Activated CD8-positive, alpha-beta T cell treated with anti-CD3 and anti-CD28 coated beads for 36 hours (primary cell): ENCODE measurements around the gene ASB16. TPM values are rescaled to one million over a fixed set of nuclear protein-coding genes. Genes with fewer than 3 reads are reported as not detected.

Source experiments
- ATAC-seq: fragments of 200-7000 bp; cut with Tn5 transposase; one replicate; pipeline ENCODE4 v1.10.0; 2021; ENCODE audit warnings: mild to moderate bottlenecking, moderate library complexity
- CTCF ChIA-PET: fragments of 350-600 bp; sonication (Branson Sonifier 250); formaldehyde crosslinking; loops from one replicate; lab custom pipeline; 2021; ENCODE audit warnings: antibody characterized with exemption; lab: Charles Lee
- POLR2A ChIA-PET: fragments of 350-600 bp; sonication (Branson Sonifier 250); formaldehyde crosslinking; loops from one replicate; lab custom pipeline; 2021; ENCODE audit warnings: antibody characterized with exemption; lab: Charles Lee
- DNase-seq: peaks from one replicate; pipeline ENCODE4 v3.0.0-alpha.2; 2020
- H3K27ac Mint-ChIP-seq: one replicate; pipeline ENCODE4 v1.8.0; 2021; ENCODE audit warnings: mild to moderate bottlenecking, mixed read lengths
- H3K27me3 Mint-ChIP-seq: one replicate; pipeline ENCODE4 v1.8.0; 2021; ENCODE audit warnings: mixed read lengths
- H3K36me3 Mint-ChIP-seq: one replicate; pipeline ENCODE4 v1.8.0; 2021; ENCODE audit warnings: low read depth, mixed read lengths
- H3K4me1 Mint-ChIP-seq: one replicate; pipeline ENCODE4 v1.8.0; 2021; ENCODE audit warnings: low read depth, mixed read lengths
- H3K4me3 Mint-ChIP-seq: one replicate; pipeline ENCODE4 v1.8.0; 2021; ENCODE audit warnings: mild to moderate bottlenecking, moderate library complexity, mixed read lengths
- H3K9me3 Mint-ChIP-seq: one replicate; pipeline ENCODE4 v1.8.0; 2021; ENCODE audit warnings: mixed read lengths
- intact Hi-C: fragments of 100-400 bp; cut with micrococcal nuclease; formaldehyde crosslinking; loops from one replicate; pipeline ENCODE4 v1.10.0; 2022
- total RNA-seq, 2 experiments: library from RNA; stranded (reverse); gene quantifications; one replicate each; pipeline ENCODE4 v1.2.3, GENCODE V29; 2021
- TF ChIP-seq, protein P1 (sequence below): fragments of 200-600 bp; IDR thresholded peaks from one replicate; pipeline ENCODE4 v1.8.0; 2022; ENCODE audit warnings: antibody characterized with exemption, mild to moderate bottlenecking

The ASB16 gene
- total RNA-seq, 2 experiments from 2014 or later, result 0.18 to 0.27 TPM

DNA sequence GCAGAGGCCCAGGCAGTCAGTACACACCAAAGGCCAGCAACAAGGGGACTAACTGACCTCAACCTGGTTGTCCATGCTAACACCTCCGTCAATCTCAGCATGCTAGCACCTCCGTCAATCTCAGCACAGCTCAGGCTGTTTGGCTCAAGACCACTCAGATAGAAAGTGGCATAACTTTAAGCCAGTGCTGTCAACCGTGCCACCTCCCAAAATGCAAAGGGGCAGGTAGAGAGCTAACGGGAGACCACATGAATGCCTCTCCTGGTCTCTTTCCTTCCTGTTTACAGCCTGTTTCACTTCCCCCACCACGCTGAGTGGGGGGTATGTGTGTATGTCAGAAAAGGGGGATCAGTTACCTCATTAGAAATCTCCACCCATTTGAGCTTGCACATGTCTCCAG is 45.7 kb downstream of the ASB16 start:
- H3K4me3 Mint-ChIP-seq, result peak overlapping the region; percentile 96
- peaks cover 53% of the 10 kb centered on the region for H3K4me1 Mint-ChIP-seq
- H3K27me3 Mint-ChIP-seq, result no peaks in the 10 kb centered on the region
- peaks cover 60% of the 10 kb centered on the region for H3K36me3 Mint-ChIP-seq
- DNase-seq (peak; percentile 73), ATAC-seq (peak; percentile 13)
- TF ChIP-seq, protein P1, sequence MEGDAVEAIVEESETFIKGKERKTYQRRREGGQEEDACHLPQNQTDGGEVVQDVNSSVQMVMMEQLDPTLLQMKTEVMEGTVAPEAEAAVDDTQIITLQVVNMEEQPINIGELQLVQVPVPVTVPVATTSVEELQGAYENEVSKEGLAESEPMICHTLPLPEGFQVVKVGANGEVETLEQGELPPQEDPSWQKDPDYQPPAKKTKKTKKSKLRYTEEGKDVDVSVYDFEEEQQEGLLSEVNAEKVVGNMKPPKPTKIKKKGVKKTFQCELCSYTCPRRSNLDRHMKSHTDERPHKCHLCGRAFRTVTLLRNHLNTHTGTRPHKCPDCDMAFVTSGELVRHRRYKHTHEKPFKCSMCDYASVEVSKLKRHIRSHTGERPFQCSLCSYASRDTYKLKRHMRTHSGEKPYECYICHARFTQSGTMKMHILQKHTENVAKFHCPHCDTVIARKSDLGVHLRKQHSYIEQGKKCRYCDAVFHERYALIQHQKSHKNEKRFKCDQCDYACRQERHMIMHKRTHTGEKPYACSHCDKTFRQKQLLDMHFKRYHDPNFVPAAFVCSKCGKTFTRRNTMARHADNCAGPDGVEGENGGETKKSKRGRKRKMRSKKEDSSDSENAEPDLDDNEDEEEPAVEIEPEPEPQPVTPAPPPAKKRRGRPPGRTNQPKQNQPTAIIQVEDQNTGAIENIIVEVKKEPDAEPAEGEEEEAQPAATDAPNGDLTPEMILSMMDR, result no peak
- CTCF ChIA-PET, result interaction anchor here (0.8 to 4.6 kb wide), 7 partner anchors 14 to 134 kb away, joined by 3 to 51 read pairs (median 6); partner anchors contain the start of genes ATXN7L3 and GRN
- POLR2A ChIA-PET, result interaction anchor here (0.6 to 8.1 kb wide), 11 partner anchors 9 to 206 kb away, joined by 3 to 58 read pairs (median 6); partner anchors contain the start of genes ATXN7L3, SLC25A39 and TMUB2
- peak overlapping the region; percentile 98 for H3K27ac Mint-ChIP-seq
- intact Hi-C loops, result loop anchor here (5.0 kb wide), 1 partner anchor 111 kb away; no protein-coding TSS in a partner anchor
- no peaks in the 10 kb centered on the region for H3K9me3 Mint-ChIP-seq

DNA sequence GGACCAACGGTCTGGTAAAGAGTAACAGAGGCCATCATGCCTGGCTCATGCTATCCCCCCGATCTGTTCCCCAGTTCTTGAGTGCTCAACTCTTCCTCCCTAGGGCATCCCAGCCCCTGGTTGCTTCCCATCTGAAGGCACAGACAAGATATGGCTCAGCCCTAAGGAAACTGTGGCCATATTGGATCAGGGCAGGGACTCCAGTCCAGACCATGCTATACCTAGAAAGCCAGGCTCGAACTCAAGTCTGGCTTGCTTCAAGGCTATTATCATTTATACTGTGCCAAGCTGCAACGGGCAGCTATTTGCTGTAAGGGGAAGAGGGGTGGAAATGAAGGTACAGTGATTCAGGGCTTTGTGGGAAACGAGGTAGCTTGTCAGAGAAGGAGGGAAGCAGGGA is 46.2 kb downstream of the ASB16 start:
- ATAC-seq, result no peak
- intact Hi-C loops, result loop anchor here (5.0 kb wide), 1 partner anchor 111 kb away; no protein-coding TSS in a partner anchor
- TF ChIP-seq, protein P1, result no peak
- H3K27me3 Mint-ChIP-seq, result no peaks in the 10 kb centered on the region
- peak overlapping the region; percentile 98 for H3K27ac Mint-ChIP-seq
- POLR2A ChIA-PET, result interaction anchor here (0.6 to 8.1 kb wide), 11 partner anchors 10 to 1014 kb away, joined by 3 to 58 read pairs (median 6); partner anchors contain the start of genes ATXN7L3, SLC25A39 and TMUB2
- H3K9me3 Mint-ChIP-seq, result no peaks in the 10 kb centered on the region
- peak overlapping the region; percentile 96 for H3K4me3 Mint-ChIP-seq
- no peak for DNase-seq
- H3K36me3 Mint-ChIP-seq, result peaks cover 58% of the 10 kb centered on the region
- CTCF ChIA-PET, result interaction anchor here (1.1 to 4.6 kb wide), 7 partner anchors 15 to 146 kb away, joined by 3 to 51 read pairs (median 6); partner anchors contain the start of genes ATXN7L3 and GRN
- peaks cover 48% of the 10 kb centered on the region for H3K4me1 Mint-ChIP-seq

DNA sequence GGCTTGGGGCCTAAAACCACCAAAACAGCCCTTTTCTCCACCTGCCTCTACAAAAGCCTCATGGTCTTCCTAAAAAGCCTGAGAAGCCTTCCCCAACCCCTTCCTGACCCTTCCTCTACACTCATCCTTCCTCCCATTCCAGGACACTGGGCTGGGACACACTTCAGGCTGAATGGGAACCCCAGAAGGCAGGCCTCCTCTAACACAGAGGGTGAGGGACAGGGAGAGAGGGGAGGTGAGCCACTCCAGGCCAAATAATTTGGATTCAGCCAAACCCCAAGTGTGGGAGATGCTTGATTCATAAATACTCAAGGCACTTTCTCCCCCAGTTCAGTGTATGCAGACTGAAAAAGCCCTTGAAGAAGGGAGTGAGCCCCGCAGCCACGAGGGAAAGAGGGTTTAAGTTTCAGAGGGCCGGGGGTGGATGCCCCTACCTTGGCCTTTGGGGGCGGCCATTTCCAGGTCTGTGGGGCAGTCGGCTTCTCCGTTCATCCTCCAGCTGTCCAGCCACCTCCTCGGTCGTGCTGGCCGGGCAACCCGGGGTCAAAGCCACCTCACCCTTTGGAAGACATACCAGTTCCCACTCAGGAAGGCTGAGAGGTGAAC is 47.3 kb downstream of the ASB16 start:
- TF ChIP-seq, protein P1, result no peak
- Mint-ChIP-seq H3K4me1 (peaks cover 44% of the 10 kb centered on the region), H3K4me3 (peak overlapping the region; percentile 96), H3K9me3 (no peaks in the 10 kb centered on the region), H3K27me3 (no peaks in the 10 kb centered on the region), H3K36me3 (peaks cover 57% of the 10 kb centered on the region), H3K27ac (peak overlapping the region; percentile 98)
- POLR2A ChIA-PET, result interaction anchor here (1.2 to 8.1 kb wide), 7 partner anchors 7 to 107 kb away, joined by 3 to 58 read pairs (median 19); partner anchors contain the start of genes ATXN7L3, SLC25A39 and TMUB2
- DNase-seq, result peak; percentile 46
- CTCF ChIA-PET, result interaction anchor here (1.0 to 5.0 kb wide), 7 partner anchors 8 to 145 kb away, joined by 4 to 53 read pairs (median 6); partner anchors contain the start of genes ATXN7L3 and GRN
- intact Hi-C loops, result loop anchor here (5.0 kb wide), 1 partner anchor 109 kb away; no protein-coding TSS in a partner anchor
- no peak for ATAC-seq

DNA sequence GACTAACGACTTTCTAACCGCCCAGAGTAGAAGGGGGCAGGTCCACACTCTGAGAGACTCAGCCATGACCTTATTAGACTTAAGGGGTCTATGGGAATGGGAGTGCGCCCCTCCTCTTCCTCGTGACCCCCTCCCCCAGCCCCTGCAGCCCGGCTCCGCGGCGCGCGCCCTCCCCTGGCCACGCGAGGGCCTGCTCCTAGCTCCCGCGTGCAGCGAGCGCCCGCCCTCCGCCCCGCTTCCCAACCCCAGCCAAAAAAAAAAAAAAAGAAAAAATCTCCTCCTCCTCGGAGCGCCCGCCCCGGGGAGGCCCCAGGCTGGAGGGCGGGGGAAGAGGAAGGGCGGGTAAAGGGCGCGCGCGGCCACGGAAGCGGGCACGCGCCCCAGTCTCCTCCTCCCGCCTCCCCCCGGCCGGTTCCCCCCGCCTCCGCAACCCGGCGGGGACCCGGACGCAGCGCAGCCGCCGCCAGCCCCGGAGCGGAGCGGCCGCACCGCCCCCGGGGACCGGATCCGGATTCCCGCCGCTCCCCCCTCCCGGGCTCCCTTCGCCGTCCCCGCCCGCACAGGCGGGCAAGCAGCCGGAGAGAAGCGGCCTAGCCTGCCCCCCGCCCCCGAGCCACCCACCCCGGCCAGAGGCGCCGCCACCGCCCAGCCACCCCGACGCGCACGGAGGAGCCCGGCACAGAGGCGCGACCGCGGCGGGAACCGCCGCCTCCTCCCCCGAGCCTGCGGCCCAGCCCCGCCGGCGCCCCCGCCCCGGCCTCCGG is 48.0 kb downstream of the ASB16 start:
- Mint-ChIP-seq H3K27ac (peak overlapping the region; percentile 98), H3K4me3 (peak overlapping the region; percentile 96), H3K36me3 (peaks cover 50% of the 10 kb centered on the region), H3K9me3 (no peaks in the 10 kb centered on the region), H3K27me3 (no peaks in the 10 kb centered on the region), H3K4me1 (peaks cover 37% of the 10 kb centered on the region)
- ChIA-PET POLR2A (interaction anchor here (0.7 to 8.1 kb wide), 9 partner anchors 8 to 106 kb away, joined by 3 to 58 read pairs (median 13); partner anchors contain the start of genes ATXN7L3, SLC25A39 and TMUB2), CTCF (interaction anchor here (1.0 to 5.0 kb wide), 4 partner anchors 9 to 20 kb away, joined by 4 to 53 read pairs (median 28); partner anchors contain the start of gene ATXN7L3)
- DNase-seq (peak; percentile 86), ATAC-seq (peak; percentile 63)
- TF ChIP-seq, protein P1, result peak; percentile 75
- intact Hi-C loops, result loop anchor here (5.0 kb wide), 1 partner anchor 109 kb away; no protein-coding TSS in a partner anchor
